ENCODE results near the gene STYXL2.

- TF ChIP-seq, protein P1, sequence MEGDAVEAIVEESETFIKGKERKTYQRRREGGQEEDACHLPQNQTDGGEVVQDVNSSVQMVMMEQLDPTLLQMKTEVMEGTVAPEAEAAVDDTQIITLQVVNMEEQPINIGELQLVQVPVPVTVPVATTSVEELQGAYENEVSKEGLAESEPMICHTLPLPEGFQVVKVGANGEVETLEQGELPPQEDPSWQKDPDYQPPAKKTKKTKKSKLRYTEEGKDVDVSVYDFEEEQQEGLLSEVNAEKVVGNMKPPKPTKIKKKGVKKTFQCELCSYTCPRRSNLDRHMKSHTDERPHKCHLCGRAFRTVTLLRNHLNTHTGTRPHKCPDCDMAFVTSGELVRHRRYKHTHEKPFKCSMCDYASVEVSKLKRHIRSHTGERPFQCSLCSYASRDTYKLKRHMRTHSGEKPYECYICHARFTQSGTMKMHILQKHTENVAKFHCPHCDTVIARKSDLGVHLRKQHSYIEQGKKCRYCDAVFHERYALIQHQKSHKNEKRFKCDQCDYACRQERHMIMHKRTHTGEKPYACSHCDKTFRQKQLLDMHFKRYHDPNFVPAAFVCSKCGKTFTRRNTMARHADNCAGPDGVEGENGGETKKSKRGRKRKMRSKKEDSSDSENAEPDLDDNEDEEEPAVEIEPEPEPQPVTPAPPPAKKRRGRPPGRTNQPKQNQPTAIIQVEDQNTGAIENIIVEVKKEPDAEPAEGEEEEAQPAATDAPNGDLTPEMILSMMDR (IDR thresholded peaks at IDR 0.05 in 4 of 5, conservative IDR thresholded peaks at IDR 0.05 in 1 of 5): no peak
- TF ChIP-seq POLR2A (IDR thresholded peaks at IDR 0.05): no peak
Measured at GRCh38 chr1:167104256-167104633, 10.4 kb downstream of the STYXL2 start.
